GM12864 (cell line): ENCODE results near the gene SNX19.

Experiments used
- DNase-seq: peaks from one replicate; pipeline ENCODE4 v3.0.0-alpha.2; 2011; ENCODE audit warnings: low read depth
- H3K4me3 ChIP-seq: 2 replicates; pipeline ENCODE4 v1.5.1; 2011; ENCODE audit warnings: mild to moderate bottlenecking, low read depth, low read length, control low read depth
- CTCF ChIP-seq: IDR thresholded peaks from 2 replicates; pipeline ENCODE4 v1.5.1; 2011; ENCODE audit warnings: low read depth, mild to moderate bottlenecking, moderate library complexity, low read length, control low read depth, inconsistent platforms; ENCODE audit errors: missing control alignments

The SNX19 gene

GRCh38 chr11:130886704-130887103 lies 29.6 kb downstream of the SNX19 start:
- no peak for DNase-seq
- no peak for TF ChIP-seq CTCF
- no peak overlapping the region for H3K4me3 ChIP-seq

GRCh38 chr11:130882138-130882551 lies 34.1 kb downstream of the SNX19 start:
- TF ChIP-seq CTCF, result no peak
- DNase-seq, result no peak

GRCh38 chr11:130881475-130882137 lies 34.7 kb downstream of the SNX19 start:
- TF ChIP-seq CTCF, result no peak
- no peak for DNase-seq
- no peak overlapping the region for H3K4me3 ChIP-seq

More at GRCh38 chr11:130882138-130882551, 34.1 kb downstream of the SNX19 start:
- H3K4me3 ChIP-seq, result no peak overlapping the region

- TF ChIP-seq CTCF, result no peak
- H3K4me3 ChIP-seq, result no peak overlapping the region
- no peak for DNase-seq
These were observed 36.4 kb downstream of the SNX19 start for GRCh38 chr11:130879836-130880235.

- no peak overlapping the region for H3K4me3 ChIP-seq
- no peak for DNase-seq
- TF ChIP-seq CTCF, result no peak
These were observed 39.1 kb downstream of the SNX19 start for GRCh38 chr11:130876931-130877915.

- no peak for DNase-seq
- H3K4me3 ChIP-seq, result no peak overlapping the region
- no peak for TF ChIP-seq CTCF
These were observed 40.2 kb downstream of the SNX19 start for GRCh38 chr11:130876100-130876499.
